G401 (cell line): ENCODE measurements around the gene FAM219A. TPM values are rescaled to one million over a fixed set of nuclear protein-coding genes. Genes with fewer than 3 reads are reported as not detected.

ENCODE experiments used
- DNase-seq: peaks from one replicate; pipeline ENCODE4 v3.0.0-alpha.2; 2015; ENCODE audit warnings: low spot score
- in situ Hi-C: cut with HindIII; loops from 2 replicates; pipeline ENCODE4 v1.10.0; 2016; ENCODE audit warnings: low sequenced_read_pairs, mixed read lengths
- total RNA-seq: library from RNA; depleted of rRNA; stranded (reverse); fragments of >200 nt; shearing (Covaris generic); gene quantifications from 2 replicates; pipeline ENCODE4 v1.2.3, GENCODE V29; 2014; rRNA removed

The FAM219A gene, protein sequence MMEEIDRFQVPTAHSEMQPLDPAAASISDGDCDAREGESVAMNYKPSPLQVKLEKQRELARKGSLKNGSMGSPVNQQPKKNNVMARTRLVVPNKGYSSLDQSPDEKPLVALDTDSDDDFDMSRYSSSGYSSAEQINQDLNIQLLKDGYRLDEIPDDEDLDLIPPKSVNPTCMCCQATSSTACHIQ
- total RNA-seq = 5.2 TPM in 2 replicates

DNA sequence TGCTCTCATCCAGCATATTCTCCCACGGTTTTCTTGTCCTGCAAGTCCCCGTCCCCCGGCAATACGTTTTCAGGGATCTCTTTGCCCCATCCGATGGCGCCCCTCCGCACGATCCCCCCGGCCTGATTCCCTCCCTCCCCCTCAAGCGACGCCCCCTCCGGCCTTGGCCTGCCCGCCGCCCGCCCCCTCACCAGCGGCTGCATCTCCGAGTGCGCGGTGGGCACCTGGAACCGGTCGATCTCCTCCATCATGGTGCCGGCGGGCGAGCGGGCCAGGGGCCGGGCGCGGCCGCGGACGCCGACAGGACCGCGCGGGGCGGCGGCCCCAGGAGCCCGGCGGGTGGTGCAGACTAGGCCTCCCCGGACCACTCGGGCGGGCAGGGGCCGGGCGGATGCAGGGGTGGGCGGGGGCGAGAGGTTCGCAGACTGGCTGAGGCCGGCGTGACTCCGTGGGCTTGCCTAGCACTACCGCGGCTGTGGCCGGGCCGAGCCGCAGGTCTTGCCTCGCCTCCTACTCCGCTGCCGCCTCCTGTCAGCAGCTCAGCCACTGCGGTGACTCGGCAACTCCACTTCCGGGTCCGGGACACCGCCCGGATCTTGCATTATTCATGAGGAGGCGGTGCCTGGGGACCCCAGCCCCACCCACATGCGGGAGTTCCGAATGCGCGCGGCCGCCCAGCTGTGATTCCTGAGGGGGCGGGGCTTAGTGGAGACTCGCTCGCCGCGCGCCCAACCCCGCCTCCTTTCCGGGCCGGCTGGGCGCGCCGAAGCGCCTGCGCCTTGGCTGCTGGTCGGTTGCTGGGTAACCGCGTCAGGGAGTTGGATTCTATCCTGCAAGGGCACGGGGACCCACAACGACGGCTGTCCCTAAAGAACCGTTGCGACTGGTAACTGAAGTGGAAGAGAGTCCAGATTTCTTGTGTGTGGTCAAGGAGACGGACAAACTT lies at the start of gene FAM219A, which contains the start of gene DNAI1:
Gene FAM219A (minus strand): TSS at position 558 of the 946 bp plus-strand sequence. CDS start 307 bp downstream, at position 251.
Gene DNAI1 (plus strand): TSS at position 793 of the 946 bp plus-strand sequence. CDS start 201 bp downstream, outside the sequence.
- peak; percentile 99 for DNase-seq
- in situ Hi-C loops = no loop called here

DNA sequence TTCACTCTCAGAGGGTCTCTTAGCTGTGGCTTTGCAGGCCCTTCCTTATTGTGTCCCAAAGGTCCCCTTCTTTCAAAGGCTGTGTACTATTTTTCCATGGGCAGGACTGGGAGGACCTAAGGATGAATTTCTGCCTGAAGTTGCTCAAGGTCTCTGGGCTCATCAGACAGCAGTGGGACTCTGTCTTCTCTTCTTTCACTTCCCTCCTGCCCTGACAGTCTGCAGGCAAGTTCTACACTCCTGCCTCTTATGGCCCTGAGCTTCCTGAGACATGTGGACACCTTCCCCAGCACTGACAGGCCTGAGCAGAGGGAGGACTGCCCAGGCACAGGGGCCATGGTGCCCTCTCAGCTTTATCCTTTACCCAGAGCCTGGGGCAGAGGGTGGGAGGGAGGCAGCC lies 49.6 kb upstream of the FAM219A start:
- no peak for DNase-seq
- in situ Hi-C loops = no loop called here

DNA sequence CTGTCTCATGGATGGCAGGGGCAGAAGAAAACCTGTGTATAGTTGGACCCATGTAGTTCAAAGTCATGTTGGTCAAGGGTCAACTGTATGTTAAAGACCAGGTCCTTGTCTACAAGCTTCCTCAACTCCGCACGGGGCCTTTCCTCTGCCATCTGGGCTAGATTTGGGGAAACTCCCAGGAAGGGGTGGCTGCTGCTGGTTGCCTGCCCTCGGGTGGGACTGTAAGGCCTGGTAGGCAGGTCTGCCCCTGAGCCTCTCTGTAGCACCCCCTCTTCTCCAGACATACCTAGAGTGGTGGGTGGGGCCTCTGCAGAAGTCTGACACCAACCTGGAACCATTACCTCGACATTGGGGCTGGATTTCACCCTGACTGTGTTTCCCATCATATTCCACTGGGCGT lies 49.2 kb upstream of the FAM219A start:
- in situ Hi-C loops = no loop called here
- DNase-seq = no peak

DNA sequence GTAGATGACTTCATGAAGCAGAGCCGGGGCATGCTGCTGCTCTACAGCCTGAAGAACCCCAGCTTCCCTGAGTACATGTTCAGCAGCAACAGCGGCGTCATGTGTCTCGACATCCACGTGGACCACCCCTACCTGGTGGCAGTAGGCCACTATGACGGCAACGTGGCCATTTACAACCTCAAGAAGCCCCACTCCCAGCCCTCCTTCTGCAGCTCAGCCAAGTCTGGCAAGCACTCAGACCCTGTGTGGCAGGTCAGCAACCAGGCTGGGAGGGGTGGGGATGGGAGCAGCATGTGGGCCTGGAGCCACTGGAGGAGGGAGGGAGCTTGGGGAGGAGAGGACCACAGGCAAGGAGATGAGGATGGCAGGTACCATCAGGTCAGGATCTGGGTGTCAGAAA lies 48.3 kb upstream of the FAM219A start:
- in situ Hi-C loops = no loop called here
- DNase-seq = no peak

DNA sequence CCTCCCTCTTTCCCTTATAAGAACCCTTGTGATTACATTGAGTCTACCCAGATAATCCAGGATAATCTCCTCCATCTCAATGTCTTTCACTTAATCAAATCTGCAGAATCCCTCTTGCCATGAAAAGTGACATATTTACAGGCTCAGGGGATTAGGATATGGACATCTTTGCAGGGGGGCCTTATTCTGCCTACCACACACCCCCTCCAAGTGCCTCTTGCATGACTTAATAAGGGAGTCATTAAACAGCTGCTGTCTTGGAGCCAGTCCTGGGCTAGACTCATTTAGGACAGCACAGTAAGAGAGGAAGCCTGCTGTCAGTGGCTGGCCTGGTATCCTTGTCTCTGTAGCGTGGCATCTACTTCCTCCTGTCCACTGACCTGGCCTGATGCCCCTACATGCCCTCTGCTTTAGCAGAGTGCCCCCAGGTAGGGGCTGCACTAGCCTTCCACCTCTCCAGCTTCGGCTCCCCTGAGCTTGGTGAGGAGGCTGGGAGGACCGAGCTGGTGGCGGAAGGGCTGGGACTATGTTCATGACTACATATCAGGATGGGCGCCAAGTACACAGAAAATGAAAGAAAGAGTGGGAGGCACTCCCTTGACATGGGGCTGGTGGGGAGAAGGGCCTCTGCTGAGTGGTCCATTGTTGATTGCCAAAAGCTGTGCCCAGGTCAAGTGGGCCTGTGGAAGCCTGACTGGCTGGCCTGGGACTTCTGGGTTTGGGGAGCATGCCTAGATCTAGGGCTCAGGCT lies 47.2 kb upstream of the FAM219A start:
- in situ Hi-C loops = no loop called here

DNA sequence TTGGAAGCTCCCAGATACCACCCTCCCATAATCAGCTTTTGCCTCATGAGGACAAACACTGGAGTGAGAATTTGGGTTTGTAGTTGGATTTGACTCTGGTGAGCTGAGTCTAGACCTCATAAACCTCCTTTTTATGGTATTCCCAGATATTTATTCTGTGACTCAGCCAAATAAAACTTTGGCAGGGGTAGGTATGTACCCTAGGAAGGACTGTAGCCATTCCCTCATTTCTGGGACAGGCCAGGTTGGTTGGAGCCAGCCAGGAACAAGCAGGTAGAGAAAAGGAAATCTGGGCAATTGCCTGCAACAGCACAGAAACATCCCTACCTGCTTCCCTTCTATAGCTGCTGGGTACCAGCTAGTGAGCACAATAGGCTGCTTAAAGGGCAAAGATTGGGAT lies 45.0 kb upstream of the FAM219A start:
- DNase-seq = no peak
- in situ Hi-C loops = loop anchor here (5.0 kb wide), 1 partner anchor 86 kb away; no protein-coding TSS in a partner anchor

More for the DNA sequence above, 47.2 kb upstream of the FAM219A start:
- DNase-seq = no peak

DNA sequence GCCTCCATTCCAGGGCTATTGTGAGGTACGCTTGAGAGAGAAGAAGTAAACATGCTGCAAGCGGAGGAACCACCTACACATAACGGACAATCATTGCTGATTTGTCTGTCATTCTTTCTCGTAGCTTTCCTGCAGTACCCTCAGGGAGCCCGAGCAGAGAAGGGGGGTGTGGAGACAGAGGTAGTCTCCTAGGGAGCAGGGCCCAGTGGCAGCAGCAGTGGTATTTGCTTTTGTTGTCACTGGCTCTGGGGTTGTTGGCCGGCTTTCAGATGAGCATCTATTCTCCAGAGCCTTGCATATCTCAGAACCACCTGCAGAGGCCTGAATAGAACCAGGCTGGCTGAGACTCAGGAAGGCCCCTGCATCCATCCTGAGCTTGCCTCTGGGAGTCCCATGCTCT lies 44.5 kb upstream of the FAM219A start:
- no peak for DNase-seq
- in situ Hi-C loops = loop anchor here (5.0 kb wide), 1 partner anchor 86 kb away; no protein-coding TSS in a partner anchor

DNA sequence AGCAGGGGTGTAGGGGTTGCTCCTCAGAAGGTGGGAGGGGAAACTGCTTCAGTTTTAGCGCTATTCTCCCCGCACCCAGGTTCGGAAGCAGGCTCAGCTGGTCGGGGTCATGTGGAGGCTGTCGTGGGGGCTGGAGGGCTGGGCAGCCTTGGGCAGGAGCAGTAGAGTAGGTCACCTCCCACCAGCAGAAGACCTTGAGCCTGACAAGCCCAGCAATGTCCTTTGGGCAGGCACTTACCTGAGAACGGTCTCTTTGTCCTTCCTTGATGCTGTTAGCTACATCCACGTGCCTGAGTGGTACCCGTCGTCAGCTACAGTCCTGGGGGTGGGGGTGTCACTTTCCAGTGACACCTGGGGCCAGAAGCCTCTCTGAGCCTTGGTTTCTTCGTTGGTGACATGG lies 44.1 kb upstream of the FAM219A start:
- in situ Hi-C loops = loop anchor here (5.0 kb wide), 1 partner anchor 85 kb away; no protein-coding TSS in a partner anchor

DNA sequence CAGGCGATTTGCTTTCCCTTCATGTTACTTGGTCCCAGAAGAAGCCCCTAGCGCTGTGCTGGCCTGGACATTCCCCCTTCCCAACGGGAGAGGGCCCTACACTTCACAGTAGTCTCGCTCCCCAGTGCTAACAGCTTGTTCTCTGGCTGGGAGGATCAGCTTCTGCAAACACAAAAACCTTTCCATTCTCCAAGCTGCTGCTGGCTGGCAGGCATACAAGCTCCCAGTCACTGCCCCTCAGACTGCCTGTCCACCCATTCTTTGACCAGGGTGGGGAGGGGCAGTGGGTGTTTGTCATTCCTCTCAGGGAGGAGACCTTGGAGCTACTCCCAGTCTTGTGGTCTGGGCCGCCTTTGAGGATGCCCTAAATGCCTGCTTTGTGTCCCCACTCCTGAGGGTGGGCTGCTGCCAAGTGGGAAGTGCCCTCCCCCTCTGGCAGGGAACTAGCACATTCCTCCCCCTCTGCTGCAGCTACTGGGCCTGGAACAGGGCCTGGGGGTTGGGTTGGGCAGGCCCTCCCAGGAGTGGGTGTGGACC lies 43.6 kb upstream of the FAM219A start:
- DNase-seq = peak; percentile 60
- in situ Hi-C loops = loop anchor here (5.0 kb wide), 1 partner anchor 85 kb away; no protein-coding TSS in a partner anchor

More for the DNA sequence above, 44.1 kb upstream of the FAM219A start:
- no peak for DNase-seq

DNA sequence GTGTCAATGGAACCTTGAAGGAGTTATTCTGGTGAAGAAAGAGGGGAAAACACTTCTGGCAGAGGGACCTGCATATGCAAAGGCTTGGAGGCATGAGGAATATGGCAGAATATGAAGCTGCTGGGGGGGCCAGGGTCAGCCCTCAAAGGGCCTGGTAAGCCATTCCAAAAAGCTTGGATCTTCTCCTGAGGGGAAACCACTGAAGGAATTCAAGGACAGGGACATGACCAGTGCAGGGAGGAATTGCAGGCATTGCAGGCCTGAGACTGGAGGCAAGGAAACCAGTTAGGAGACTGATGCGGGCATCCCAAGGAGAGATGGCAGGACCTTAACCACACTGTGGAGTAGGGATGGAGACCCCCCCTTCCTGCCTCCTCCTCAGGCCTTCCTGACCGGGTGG lies 43.0 kb upstream of the FAM219A start:
- in situ Hi-C loops = loop anchor here (5.0 kb wide), 1 partner anchor 84 kb away; no protein-coding TSS in a partner anchor
- DNase-seq = no peak

DNA sequence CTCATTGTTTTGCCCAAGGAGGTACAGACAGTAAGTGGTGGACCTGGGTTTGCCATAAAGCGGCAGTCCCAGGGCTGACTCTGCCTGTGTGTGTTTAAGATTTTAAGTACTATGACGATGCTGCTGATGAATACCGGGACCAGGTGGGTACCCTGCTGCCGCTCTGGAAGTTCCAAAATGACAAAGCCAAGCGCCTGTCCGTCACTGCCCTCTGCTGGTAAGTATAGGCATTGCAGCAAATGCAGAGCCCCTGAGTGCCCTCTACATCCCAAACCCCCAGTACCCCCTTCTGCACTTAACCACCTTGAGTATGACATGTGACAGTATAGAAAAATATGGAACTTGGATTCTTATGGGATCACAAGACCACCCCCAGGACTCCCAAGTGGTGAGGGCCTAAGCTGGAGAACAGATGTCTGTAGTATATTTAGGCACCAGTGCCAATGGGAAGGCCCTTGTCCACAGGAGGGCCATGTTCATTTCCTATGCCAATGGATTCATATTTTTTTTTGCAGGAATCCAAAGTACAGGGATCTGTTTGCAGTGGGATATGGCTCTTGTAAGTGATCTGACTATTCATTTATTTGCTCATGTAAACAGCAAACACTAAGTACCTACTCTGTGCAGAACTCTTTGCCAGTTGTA lies 42.4 kb upstream of the FAM219A start:
- in situ Hi-C loops = loop anchor here (5.0 kb wide), 1 partner anchor 83 kb away; no protein-coding TSS in a partner anchor
- DNase-seq = peak; percentile 87

DNA sequence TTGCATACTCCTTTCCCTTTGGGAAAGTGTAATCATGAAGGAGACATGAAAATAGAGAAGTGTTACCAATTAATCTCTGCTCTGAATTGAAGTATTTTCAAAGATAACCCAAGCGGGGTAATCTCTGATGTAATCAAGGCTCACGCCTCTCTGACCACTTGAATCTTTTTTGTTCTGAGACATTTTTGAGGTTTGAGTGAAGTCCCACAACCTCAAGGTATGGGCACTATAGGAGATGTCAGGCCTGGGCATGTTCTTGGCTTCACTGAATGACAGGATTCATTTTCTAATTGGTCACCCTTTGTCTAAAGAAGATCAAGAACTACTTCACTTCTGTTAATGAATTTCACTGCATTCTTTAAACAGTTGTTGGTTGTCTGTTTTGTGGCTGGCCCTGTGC lies 40.7 kb upstream of the FAM219A start:
- in situ Hi-C loops = no loop called here
- DNase-seq = no peak

DNA sequence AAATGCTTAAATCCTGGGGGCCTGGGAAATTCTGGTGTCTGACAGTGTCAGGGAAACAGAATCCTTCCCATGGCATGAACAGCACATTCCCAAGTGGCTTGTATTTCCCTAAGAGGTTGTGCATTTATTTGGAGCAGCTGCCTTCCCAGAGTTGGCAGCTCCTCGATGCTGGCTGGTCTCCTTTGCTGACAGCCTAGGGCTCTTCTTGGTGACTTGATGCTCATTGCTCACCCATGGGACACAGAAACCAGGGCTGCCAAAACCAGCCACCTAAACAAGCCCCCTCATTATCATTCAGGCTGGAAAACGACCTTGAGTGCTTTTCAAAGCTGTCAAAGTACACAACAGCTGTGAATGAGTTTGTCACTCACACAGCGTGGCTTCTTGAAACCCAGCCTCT lies 40.2 kb upstream of the FAM219A start:
- no peak for DNase-seq
- in situ Hi-C loops = no loop called here

DNA sequence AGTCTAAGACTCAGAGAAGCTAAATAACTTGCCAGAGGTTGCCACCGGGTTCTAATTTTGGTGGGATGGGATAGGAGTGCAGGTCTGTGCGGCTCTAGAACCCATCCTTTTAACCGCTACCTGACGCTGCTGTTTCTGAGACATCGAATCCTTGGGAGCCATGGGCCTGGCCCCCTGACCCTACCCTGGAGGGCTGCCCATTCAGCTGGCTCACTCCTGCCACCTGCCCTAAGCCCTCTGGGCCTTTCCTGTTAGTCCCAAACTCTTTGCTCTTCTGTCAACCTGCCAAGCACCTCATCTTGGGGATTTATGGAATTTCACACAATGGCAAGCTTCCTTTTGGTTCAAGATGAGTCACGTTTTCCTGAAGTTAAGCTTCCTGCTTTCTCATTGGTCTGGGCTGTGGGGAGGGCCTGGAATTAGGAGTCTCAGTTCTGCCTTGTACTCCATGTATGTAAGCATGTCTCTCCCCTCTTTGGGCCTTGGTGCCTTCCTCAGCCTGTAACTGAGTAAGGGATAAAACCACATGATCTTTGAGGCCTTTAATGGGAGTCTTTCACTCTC lies 37.9 kb upstream of the FAM219A start:
- in situ Hi-C loops = no loop called here
- DNase-seq = no peak

DNA sequence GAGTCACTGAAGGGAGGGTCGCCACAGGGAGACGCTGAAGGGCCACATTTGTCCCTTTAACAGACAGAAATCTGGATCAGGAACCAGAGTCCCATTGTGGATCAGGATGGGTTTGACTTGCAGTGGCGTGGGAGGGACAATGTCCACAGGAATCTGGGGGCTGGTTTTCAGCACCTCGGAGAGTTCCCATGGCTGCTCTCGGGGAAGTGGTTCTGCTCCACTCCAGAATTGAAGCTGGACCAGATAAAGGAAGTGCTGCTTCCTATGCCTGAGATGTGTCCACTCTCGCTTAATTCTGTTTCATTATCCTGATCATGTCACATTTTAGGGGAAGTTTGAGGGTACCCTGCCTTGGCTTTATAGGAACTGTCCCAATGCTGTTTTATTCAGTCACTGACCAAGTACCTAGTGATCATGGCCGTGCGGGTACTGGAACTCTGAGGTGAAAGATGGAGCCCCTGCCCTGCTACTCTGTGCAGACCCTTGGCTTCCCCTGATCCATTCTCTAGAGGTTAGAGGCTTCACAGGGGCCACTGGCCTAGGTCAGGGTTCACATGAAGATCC lies 35.7 kb upstream of the FAM219A start:
- no peak for DNase-seq
- in situ Hi-C loops = no loop called here

DNA sequence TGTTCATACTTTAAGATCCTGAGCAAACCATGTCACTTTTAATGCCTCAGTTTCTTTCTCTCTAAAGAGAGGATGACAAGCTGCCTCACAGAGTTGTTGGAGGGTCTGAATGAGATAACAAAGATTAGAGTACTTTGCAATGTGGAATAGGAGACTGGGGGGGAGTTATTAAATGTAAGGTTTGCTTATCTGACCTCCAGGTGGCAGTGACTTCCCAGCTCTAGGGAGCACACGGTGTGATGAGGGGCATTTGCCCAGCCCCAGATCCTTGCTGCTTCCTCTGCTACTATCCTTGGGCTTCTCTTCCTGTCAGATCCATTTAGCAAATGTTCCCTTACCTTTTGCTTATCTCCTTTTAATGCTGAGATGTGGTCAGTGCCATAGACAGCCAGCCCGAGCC lies 33.7 kb upstream of the FAM219A start:
- DNase-seq = no peak
- in situ Hi-C loops = no loop called here

DNA sequence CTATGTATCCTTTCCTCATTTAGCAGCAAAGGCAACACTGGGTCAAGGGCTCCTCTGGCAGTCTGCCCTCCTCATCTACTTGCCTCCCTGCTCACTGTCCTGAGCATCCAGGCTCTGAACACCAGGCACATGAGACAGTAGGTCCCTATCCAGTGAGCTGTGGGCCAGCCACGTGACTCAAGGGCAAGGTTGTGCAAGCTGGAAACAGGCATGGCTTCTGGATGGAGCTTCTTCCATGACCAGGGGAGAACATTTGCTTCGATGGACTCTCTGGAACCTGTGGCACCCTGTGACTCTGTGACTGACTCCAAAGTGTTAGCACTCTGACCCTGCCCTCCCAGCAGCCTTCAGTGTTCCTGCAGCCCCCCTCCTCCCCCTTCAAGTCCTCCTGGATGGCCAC lies 33.2 kb upstream of the FAM219A start:
- in situ Hi-C loops = no loop called here
- no peak for DNase-seq

DNA sequence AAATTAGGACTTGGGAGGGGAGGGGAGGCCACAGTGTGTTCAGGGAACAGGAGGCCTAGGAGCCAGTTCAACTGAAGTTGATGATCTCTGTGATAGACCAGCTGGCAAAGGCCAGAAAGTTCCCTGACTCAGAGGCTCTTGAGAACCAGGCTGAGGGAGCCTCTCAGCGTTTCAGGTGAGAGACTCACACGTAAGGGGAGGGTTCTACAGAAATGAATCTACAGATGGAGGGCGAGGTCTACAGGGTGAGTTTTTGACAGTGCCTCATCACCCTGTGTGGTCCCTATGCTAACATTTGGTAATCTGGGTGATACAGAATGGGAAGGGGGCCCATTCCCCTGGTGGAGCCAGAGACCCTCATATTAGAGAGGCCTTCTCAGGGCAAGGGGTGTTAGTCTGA lies 32.4 kb upstream of the FAM219A start:
- in situ Hi-C loops = no loop called here

More for the DNA sequence above, 32.4 kb upstream of the FAM219A start:
- no peak for DNase-seq
